MCF 10A (cell line): ENCODE data around the gene TMEM254. TPM values are rescaled to one million over a fixed set of nuclear protein-coding genes. Genes with fewer than 3 reads are reported as not detected.
"Not testable (repeated sequence)": the region's sequence is repeated elsewhere in the genome, so short reads cannot be mapped to it uniquely, and the experiment has no call there.

Source experiments
- BruUV-seq: library from RNA; stranded (reverse); fragments of 400-500 nt; replicated peaks from 2 replicates; lab custom pipeline; 2021; lab: Mats Ljungman, UMichigan
- CTCF ChIA-PET: fragments of 300-600 bp; sonication (Branson Sonifier 250); formaldehyde crosslinking; extraction: SDS; loops from one replicate; lab custom pipeline; 2021; ENCODE audit warnings: antibody characterized with exemption, inconsistent platforms; lab: Yijun Ruan, JAX
- POLR2A ChIA-PET: fragments of 300-600, 350-650 bp; sonication (Branson Sonifier 250); formaldehyde crosslinking; extraction: SDS; loops from one replicate; lab custom pipeline; 2020; ENCODE audit warnings: antibody characterized with exemption, inconsistent platforms; lab: Yijun Ruan, JAX
- DNase-seq: peaks from one replicate; pipeline ENCODE4 v3.0.0-alpha.2; 2018; ENCODE audit not compliant: unreplicated experiment
- H3K27ac Mint-ChIP-seq: one replicate; pipeline ENCODE4 v1.8.0; 2022; ENCODE audit warnings: mild to moderate bottlenecking, low read depth, mixed read lengths; ENCODE audit not compliant: unreplicated experiment
- H3K27me3 Mint-ChIP-seq: one replicate; pipeline ENCODE4 v1.8.0; 2022; ENCODE audit warnings: mixed read lengths; ENCODE audit not compliant: insufficient read depth, unreplicated experiment
- H3K36me3 Mint-ChIP-seq: one replicate; pipeline ENCODE4 v1.8.0; 2022; ENCODE audit warnings: mild to moderate bottlenecking, moderate library complexity, mixed read lengths; ENCODE audit not compliant: insufficient read depth, unreplicated experiment
- H3K4me1 Mint-ChIP-seq: one replicate; pipeline ENCODE4 v1.8.0; 2022; ENCODE audit warnings: mixed read lengths; ENCODE audit not compliant: insufficient read depth, unreplicated experiment
- H3K4me3 Mint-ChIP-seq: one replicate; pipeline ENCODE4 v1.8.0; 2022; ENCODE audit warnings: mild to moderate bottlenecking, moderate library complexity, mixed read lengths; ENCODE audit not compliant: unreplicated experiment
- H3K9me3 Mint-ChIP-seq: one replicate; pipeline ENCODE4 v1.8.0; 2022; ENCODE audit warnings: mixed read lengths; ENCODE audit not compliant: unreplicated experiment
- CTCF ChIP-seq: fragments of 200-600 bp; IDR thresholded peaks from one replicate; pipeline ENCODE4 v1.8.0; 2022; ENCODE audit warnings: antibody characterized with exemption, mild to moderate bottlenecking; ENCODE audit not compliant: unreplicated experiment
- intact Hi-C: fragments of 100-400 bp; cut with micrococcal nuclease; formaldehyde crosslinking; loops from 2 replicates; pipeline ENCODE4 v1.14.1; 2022
- total RNA-seq: library from RNA; stranded (reverse); gene quantifications from 2 replicates; pipeline ENCODE4 v1.2.3, GENCODE V29; 2022

Gene TMEM254
- total RNA-seq, 1 experiment from 2014 or later, result 24.7 TPM

- intact Hi-C loops, result no loop called here
- POLR2A ChIA-PET, result interaction anchor here (0.6 kb wide), 1 partner anchor 124 kb away, joined by 3 read pairs; no protein-coding TSS in a partner anchor
- CTCF ChIA-PET, result interaction anchor here (0.6 to 1.7 kb wide), 3 partner anchors 8 to 125 kb away, joined by 3 to 12 read pairs (median 4); no protein-coding TSS in a partner anchor
Measured at GRCh38 chr10:80064120-80064886, 14.2 kb upstream of the TMEM254 start.

GRCh38 chr10:80066809-80067208 lies 11.7 kb upstream of the TMEM254 start:
- DNase-seq, result no peak
- H3K9me3 Mint-ChIP-seq, result no peaks in the 10 kb centered on the region
- ChIA-PET POLR2A (interaction anchor here (1.2 to 2.0 kb wide), 2 partner anchors 12 to 23 kb away, joined by 3 to 4 read pairs; partner anchors contain the start of gene TMEM254), CTCF (interaction anchor here (0.5 to 3.0 kb wide), 6 partner anchors 8 to 694 kb away, joined by 3 to 15 read pairs (median 5); no protein-coding TSS in a partner anchor)
- intact Hi-C loops, result no loop called here
- no TSS peak for BruUV-seq
- no peaks in the 10 kb centered on the region for H3K4me1 Mint-ChIP-seq
- H3K4me3 Mint-ChIP-seq, result no peak overlapping the region
- H3K27me3 Mint-ChIP-seq, result no peaks in the 10 kb centered on the region
- no peak for TF ChIP-seq CTCF
- H3K36me3 Mint-ChIP-seq, result no peaks in the 10 kb centered on the region
- no peak overlapping the region for H3K27ac Mint-ChIP-seq

More at GRCh38 chr10:80064120-80064886, 14.2 kb upstream of the TMEM254 start:
- BruUV-seq, result no TSS peak
- no peak for TF ChIP-seq CTCF
- no peak for DNase-seq
- Mint-ChIP-seq H3K4me1 (no peaks in the 10 kb centered on the region), H3K36me3 (no peaks in the 10 kb centered on the region), H3K27me3 (no peaks in the 10 kb centered on the region), H3K4me3 (no peak overlapping the region), H3K9me3 (no peaks in the 10 kb centered on the region), H3K27ac (no peak overlapping the region)

GRCh38 chr10:80067821-80068220 lies 10.6 kb upstream of the TMEM254 start:
- H3K4me1 Mint-ChIP-seq, H3K36me3 Mint-ChIP-seq, H3K27ac Mint-ChIP-seq, intact Hi-C loops, DNase-seq, H3K9me3 Mint-ChIP-seq, H3K4me3 Mint-ChIP-seq, H3K27me3 Mint-ChIP-seq, BruUV-seq: not testable (repeated sequence)
- ChIA-PET CTCF (interaction anchor here (0.6 to 4.3 kb wide), 5 partner anchors 9 to 137 kb away, joined by 4 to 21 read pairs (median 7); no protein-coding TSS in a partner anchor), POLR2A (interaction anchor here (0.6 to 2.0 kb wide), 4 partner anchors 11 to 293 kb away, joined by 3 to 4 read pairs (median 4); partner anchors contain the start of gene TMEM254)

- no peaks in the 10 kb centered on the region for H3K9me3 Mint-ChIP-seq
- TF ChIP-seq CTCF, result no peak
- H3K27me3 Mint-ChIP-seq, result no peaks in the 10 kb centered on the region
- ChIA-PET CTCF (interaction anchor here (0.6 to 4.3 kb wide), 3 partner anchors 9 to 136 kb away, joined by 4 to 21 read pairs (median 15); no protein-coding TSS in a partner anchor), POLR2A (interaction anchor here (0.6 to 2.0 kb wide), 4 partner anchors 9 to 292 kb away, joined by 3 to 4 read pairs (median 4); partner anchors contain the start of gene TMEM254)
- intact Hi-C loops, result no loop called here
- H3K4me1 Mint-ChIP-seq, result no peaks in the 10 kb centered on the region
- no peak overlapping the region for H3K4me3 Mint-ChIP-seq
- H3K36me3 Mint-ChIP-seq, result no peaks in the 10 kb centered on the region
- no peak overlapping the region for H3K27ac Mint-ChIP-seq
- no TSS peak for BruUV-seq
- DNase-seq, result no peak
Measured at GRCh38 chr10:80068270-80068669, 10.2 kb upstream of the TMEM254 start.
